HCEC 1CT (cell line): ENCODE results near the gene RAI1.

ENCODE experiments used
- DNase-seq: peaks from one replicate; pipeline ENCODE4 v3.0.0-alpha.2; 2017

RAI1 gene

DNA sequence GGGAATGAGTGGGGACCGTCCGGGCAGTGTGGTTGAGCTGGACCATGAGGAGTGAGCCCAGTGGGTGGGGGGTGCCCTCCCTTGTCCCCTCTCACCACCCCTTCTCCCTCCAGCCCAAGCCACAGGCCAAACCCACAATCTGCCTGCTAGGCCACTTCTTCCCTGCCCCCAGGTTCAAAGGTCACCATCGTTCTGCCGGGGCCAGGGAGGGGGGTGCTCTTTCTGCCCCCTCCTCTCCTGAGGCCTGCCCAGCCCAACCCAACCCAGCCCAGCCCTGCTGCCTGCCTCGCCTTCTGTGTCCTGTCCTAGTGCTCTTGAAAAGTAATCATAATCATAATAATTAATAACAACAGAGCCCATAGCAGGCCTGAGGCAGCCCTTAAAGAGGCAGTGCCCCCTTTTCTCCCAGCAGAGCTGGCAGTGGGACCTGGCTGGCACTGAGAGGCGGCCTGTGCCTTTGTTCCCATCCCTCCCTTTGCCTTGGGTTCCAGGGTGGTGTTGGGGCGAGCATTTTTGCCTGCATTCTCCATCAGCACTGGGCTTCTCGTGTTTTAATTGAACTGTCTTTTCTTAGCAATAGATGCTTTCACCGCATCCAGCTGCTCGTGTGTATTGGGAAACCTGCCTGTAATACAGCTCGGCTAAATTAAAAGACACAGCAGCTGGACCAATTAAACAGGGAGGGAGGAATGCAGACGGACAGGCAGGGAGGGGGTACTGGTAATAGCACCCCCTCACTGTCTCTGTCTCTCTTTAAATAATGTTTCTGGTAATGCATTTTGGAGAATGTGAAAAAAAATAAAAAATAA lies 108.8 kb downstream of the RAI1 start:
- DNase-seq = no peak

DNA sequence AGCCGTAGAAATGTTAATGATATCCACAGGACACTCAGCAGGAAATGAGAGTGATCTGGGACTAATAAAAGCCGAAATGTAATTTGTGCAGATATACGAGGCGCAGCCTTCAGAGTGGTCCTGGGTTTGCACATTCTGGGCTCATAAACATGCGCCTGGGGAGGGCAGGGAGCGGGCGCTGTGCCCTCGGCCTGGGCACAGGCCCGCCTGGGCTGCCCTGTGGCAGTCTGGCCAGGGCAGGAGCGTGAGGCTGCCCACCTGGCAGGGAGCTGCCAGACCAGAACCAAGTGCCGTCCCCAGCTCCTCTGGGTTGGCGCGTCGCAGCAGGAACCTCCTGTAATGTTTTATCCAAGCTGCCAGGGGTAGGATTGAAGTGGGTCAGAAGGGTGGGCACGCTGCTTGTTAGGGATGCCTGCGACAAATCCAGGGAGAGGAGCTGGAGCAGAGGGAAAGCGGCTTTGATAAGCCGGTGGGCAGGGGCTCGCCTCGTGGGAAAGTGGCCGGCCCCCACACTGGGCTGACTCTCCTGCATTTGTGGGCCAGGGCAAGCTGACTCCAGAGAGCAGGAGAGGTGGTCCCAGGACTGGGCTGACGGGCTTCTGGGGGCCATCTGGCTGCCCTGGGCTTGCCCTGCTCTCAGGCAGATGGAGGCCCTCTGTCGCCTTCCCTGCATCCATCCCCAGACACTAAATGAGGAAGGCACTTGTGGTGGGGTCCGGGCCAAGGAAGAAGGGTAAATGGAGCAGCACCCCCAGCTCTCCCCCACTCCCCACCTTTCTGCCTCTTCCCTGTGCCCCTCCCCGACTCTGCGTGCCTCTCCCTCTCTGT lies 109.6 kb downstream of the RAI1 start:
- no peak for DNase-seq

DNA sequence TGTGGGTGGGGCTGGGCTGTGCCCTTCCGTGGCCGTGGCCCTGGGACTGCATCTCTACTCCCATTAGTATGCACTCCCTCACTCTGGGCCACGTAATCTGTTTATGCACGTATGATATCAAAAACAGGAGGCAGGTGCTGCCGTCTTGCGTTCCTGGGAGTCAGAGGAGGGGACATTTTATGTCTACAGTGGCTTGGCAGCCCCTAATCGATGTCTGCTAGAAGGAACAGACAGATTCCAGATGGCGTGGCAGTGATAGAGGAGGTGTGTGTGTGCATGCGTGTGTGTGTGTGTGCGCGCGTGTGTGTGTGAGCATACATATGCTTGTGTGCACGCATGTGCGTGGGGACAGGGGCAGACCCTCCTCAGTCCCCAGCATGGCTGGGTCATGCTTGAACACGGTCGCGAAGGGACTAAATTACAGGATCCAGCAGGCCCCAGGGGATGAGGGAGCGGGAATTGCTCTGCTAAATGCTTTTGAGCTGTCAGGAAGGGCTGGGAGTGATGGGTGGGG lies 110.8 kb downstream of the RAI1 start:
- no peak for DNase-seq

- DNase-seq = no peak
These were observed 111.5 kb downstream of the RAI1 start for GRCh38 chr17:17792551-17793377.

GRCh38 chr17:17793378-17794214 lies 112.3 kb downstream of the RAI1 start:
- DNase-seq = no peak

GRCh38 chr17:17794382-17794781 lies 113.1 kb downstream of the RAI1 start:
- no peak for DNase-seq

- DNase-seq = no peak
These were observed 114.0 kb downstream of the RAI1 start for GRCh38 chr17:17795296-17795695.

DNA sequence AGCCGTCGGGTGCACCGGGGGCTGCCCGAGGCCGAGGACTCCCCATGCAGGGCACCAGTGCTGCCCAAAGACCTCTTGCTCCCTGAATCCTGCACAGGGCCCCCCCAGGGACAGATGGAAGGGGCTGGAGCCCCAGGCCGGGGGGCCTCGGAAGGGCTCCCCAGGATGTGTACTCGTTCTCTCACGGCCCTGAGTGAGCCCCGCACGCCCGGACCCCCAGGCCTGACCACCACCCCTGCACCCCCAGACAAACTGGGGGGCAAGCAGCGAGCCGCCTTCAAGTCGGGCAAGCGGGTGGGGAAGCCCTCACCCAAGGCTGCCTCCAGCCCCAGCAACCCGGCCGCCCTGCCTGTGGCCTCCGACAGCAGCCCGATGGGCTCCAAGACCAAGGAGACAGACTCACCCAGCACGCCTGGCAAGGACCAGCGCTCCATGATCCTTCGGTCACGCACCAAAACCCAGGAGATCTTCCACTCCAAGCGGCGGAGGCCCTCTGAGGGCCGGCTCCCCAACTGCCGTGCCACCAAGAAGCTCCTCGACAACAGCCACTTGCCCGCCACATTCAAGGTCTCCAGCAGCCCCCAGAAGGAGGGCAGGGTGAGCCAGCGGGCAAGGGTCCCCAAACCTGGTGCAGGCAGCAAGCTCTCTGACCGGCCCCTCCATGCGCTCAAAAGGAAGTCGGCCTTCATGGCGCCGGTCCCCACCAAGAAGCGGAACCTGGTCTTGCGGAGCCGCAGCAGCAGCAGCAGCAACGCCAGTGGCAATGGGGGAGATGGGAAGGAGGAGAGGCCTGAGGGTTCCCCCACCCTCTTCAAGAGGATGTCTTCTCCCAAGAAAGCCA lies 114.9 kb downstream of the RAI1 start:
- DNase-seq = no peak

GRCh38 chr17:17796787-17797061 lies 115.5 kb downstream of the RAI1 start:
- DNase-seq = no peak

- no peak for DNase-seq
These were observed 116.0 kb downstream of the RAI1 start for GRCh38 chr17:17797119-17797809.

DNA sequence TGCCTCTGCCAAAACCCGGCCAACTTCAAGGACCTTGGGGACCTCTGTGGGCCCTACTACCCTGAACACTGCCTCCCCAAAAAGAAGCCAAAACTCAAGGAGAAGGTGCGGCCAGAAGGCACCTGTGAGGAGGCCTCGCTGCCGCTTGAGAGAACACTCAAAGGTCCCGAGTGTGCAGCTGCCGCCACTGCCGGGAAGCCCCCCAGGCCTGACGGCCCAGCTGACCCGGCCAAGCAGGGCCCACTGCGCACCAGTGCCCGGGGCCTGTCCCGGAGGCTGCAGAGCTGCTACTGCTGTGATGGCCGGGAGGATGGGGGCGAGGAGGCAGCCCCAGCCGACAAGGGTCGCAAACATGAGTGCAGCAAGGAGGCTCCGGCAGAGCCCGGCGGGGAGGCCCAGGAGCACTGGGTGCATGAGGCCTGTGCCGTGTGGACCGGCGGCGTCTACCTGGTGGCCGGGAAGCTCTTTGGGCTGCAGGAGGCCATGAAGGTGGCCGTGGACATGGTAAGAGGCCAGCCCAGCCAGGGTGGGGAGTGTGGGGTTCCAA lies 116.8 kb downstream of the RAI1 start:
- no peak for DNase-seq

- no peak for DNase-seq
These were observed 117.5 kb downstream of the RAI1 start for GRCh38 chr17:17798573-17799255.

GRCh38 chr17:17800504-17801021 lies 119.3 kb downstream of the RAI1 start:
- no peak for DNase-seq

DNA sequence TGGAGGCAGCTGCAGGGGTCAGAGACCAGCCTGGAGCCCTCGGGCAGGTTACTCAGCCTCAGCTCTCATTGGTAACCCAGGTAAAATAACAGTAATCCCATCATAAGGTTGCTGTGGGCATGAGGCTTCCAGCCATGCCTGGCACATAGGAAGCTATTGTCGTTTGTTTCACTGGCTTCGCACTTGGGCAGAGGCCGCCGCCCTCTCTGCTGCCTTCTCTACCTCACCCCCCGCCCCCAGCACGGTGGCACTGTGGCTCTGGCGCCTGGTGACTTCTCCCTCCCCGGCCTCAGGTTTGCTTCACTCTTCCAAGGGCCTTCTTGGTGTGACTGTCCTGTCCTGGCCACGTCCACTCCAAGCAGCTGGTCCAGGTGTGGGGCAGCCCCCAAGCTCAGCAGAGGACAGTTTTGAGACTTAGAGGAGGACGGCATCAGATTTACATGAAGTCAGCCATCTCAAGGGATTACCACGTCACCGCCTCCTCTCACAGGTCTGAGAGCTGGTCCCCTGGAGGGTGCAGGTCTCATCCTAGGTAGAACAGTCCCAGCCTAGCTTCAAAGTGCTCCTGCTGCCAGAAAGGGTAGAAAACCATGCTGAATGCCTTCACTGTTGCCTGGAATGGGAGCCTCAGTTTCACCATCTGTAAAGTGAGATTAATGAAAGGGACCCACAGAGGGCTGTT lies 120.7 kb downstream of the RAI1 start:
- DNase-seq = no peak

- no peak for DNase-seq
These were observed 122.7 kb downstream of the RAI1 start for GRCh38 chr17:17804007-17804406.

GRCh38 chr17:17805575-17805974 lies 124.3 kb downstream of the RAI1 start:
- DNase-seq = no peak

DNA sequence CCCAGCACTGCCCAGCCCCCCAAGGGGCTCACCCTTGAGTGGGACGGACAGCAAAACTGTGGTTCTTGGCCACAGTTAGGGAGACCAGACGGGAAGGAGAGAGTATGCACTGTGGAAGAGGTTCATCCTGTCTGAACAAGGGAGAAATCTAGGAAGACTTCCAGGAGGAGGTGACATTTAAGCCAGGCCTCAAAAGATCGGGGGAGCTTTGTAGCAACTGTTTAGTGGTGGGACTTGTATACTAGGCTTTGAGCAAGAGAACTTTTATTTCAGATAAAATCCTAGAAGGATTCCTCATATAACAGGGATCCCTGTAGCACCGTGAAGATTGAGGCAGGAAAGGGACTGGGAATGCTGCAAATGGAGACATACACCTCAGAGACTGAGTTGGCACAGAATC lies 124.8 kb downstream of the RAI1 start:
- no peak for DNase-seq

GRCh38 chr17:17806611-17807274 lies 125.5 kb downstream of the RAI1 start:
- DNase-seq = no peak
